Fibroblast of skin of abdomen (primary cell): ENCODE data around the gene ZFP30. TPM values are rescaled to one million over a fixed set of nuclear protein-coding genes. Genes with fewer than 3 reads are reported as not detected.
"Not testable (repeated sequence)": the region's sequence is repeated elsewhere in the genome, so short reads cannot be mapped to it uniquely, and the experiment has no call there.

Experiments used
- DNase-seq: peaks from one replicate; pipeline ENCODE4 v3.0.0-alpha.2; 2013
- polyA plus RNA-seq, 2 experiments: library from polyadenylated mRNA; unstranded; fragments of 120-200 nt; gene quantifications; one replicate each; pipeline ENCODE4 v1.2.1, GENCODE V29; 2013; ENCODE audit not compliant: insufficient read length in 2 of 2

The ZFP30 gene
- polyA plus RNA-seq (2013, experiment 1 of 2; ENCODE audit: insufficient read length), result 6.5 TPM
- polyA plus RNA-seq (2013, experiment 2 of 2; ENCODE audit: insufficient read length), result 6.4 TPM

GRCh38 chr19:37655301-37655688 lies at the start of gene ZFP30:
TSS of gene ZFP30 (minus strand) at chr19:37655465. CDS start at chr19:37647822, 7,643 bp downstream.
- DNase-seq, result peak; percentile 85

- DNase-seq, result peak; percentile 17
These were observed 43.8 kb upstream of the ZFP30 start for GRCh38 chr19:37699057-37699456.

- DNase-seq, result peak; percentile 24
These were observed 43.0 kb upstream of the ZFP30 start for GRCh38 chr19:37698216-37698615.

GRCh38 chr19:37695144-37695899 lies 40.1 kb upstream of the ZFP30 start:
- DNase-seq, result no peak

- DNase-seq, result no peak
These were observed 37.8 kb upstream of the ZFP30 start for GRCh38 chr19:37692956-37693620.

GRCh38 chr19:37691881-37692504 lies 36.7 kb upstream of the ZFP30 start:
- DNase-seq, result peak; percentile 81

- DNase-seq, result no peak
These were observed 28.3 kb upstream of the ZFP30 start for GRCh38 chr19:37683520-37683919.

GRCh38 chr19:37669450-37669914 lies 14.2 kb upstream of the ZFP30 start:
- DNase-seq, result no peak

- DNase-seq, result not testable (repeated sequence)
These were observed 1.9 kb upstream of the ZFP30 start for GRCh38 chr19:37657157-37657556.

- peak; percentile 79 for DNase-seq
These were observed 565 bp upstream of the ZFP30 start for GRCh38 chr19:37655689-37656371.

GRCh38 chr19:37654629-37655300 lies 500 bp downstream of the ZFP30 start:
- peak; percentile 25 for DNase-seq

GRCh38 chr19:37654118-37654517 lies 1.1 kb downstream of the ZFP30 start:
- no peak for DNase-seq

- DNase-seq, result no peak
These were observed 19.9 kb downstream of the ZFP30 start for GRCh38 chr19:37635076-37636056.

- peak; percentile 28 for DNase-seq
These were observed 60.3 kb downstream of the ZFP30 start for GRCh38 chr19:37594982-37595382.

- DNase-seq, result peak; percentile 90
These were observed 60.8 kb downstream of the ZFP30 start, which contains the start of the genes ZNF540 and ZNF571 for GRCh38 chr19:37594304-37594981. TSS of gene ZNF540 (plus strand) at chr19:37594876. CDS start at chr19:37598448, 3,572 bp downstream. TSS of gene ZNF571 (minus strand) at chr19:37594792. CDS start at chr19:37586676, 8,116 bp downstream.

GRCh38 chr19:37593996-37594303 lies 61.3 kb downstream of the ZFP30 start:
- DNase-seq, result no peak

GRCh38 chr19:37583340-37583739 lies 71.9 kb downstream of the ZFP30 start:
- DNase-seq, result no peak

- no peak for DNase-seq
These were observed 83.1 kb downstream of the ZFP30 start for GRCh38 chr19:37572203-37572602.

- DNase-seq, result no peak
These were observed 89.9 kb downstream of the ZFP30 start for GRCh38 chr19:37565370-37565669.

- no peak for DNase-seq
These were observed 90.5 kb downstream of the ZFP30 start for GRCh38 chr19:37564624-37565369.
